Measurements from ENCODE around the gene DEFB126.
"Not testable (repeated sequence)": the region's sequence is repeated elsewhere in the genome, so short reads cannot be mapped to it uniquely, and the experiment has no call there.

Gene DEFB126

GRCh38 chr20:142290-142689 is at the start of gene DEFB126:
DEFB126 (plus strand) TSS chr20:142590; CDS start chr20:142629, 39 bp downstream.
- peaks cover 13% of the 10 kb centered on the region for H3K4me1 ChIP-seq (ENCODE audit: control insufficient read depth, low read depth, low read length)
- no peak within 1 kb of the TSS for H3K9ac ChIP-seq (ENCODE audit: low read length)
- H3K4me3 ChIP-seq (ENCODE audit: low read length) = no peak within 1 kb of the TSS
- H3K36me3 ChIP-seq (ENCODE audit: control insufficient read depth, low read depth, low read length) = no peaks in the 10 kb centered on the region
- no peak within 1 kb of the TSS for H3K27ac ChIP-seq (ENCODE audit: low read length)
- peaks cover 4% of the 10 kb centered on the region for H3K9me3 ChIP-seq (ENCODE audit: control insufficient read depth, low read depth, low read length)
- H3K27me3 ChIP-seq (ENCODE audit: control insufficient read depth, insufficient read depth, low read length) = no peaks in the 10 kb centered on the region

- Histone ChIP-seq H3K27ac (ENCODE audit: low read length) (no peak overlapping the region), H3K4me1 (ENCODE audit: control insufficient read depth, low read depth, low read length) (no peaks in the 10 kb centered on the region), H3K27me3 (ENCODE audit: control insufficient read depth, insufficient read depth, low read length) (no peaks in the 10 kb centered on the region), H3K36me3 (ENCODE audit: control insufficient read depth, low read depth, low read length) (no peaks in the 10 kb centered on the region), H3K9me3 (ENCODE audit: control insufficient read depth, low read depth, low read length) (peaks cover 18% of the 10 kb centered on the region), H3K4me3 (ENCODE audit: low read length) (no peak overlapping the region), H3K9ac (ENCODE audit: low read length) (no peak overlapping the region)
Measured at GRCh38 chr20:93641-94040, 48.7 kb upstream of the DEFB126 start.

- Histone ChIP-seq H3K36me3 (ENCODE audit: control insufficient read depth, low read depth, low read length) (no peaks in the 10 kb centered on the region), H3K27me3 (ENCODE audit: control insufficient read depth, insufficient read depth, low read length) (no peaks in the 10 kb centered on the region), H3K9ac (ENCODE audit: low read length) (no peak overlapping the region), H3K4me3 (ENCODE audit: low read length) (no peak overlapping the region), H3K4me1 (ENCODE audit: control insufficient read depth, low read depth, low read length) (no peaks in the 10 kb centered on the region), H3K9me3 (ENCODE audit: control insufficient read depth, low read depth, low read length) (peaks cover 13% of the 10 kb centered on the region), H3K27ac (ENCODE audit: low read length) (no peak overlapping the region)
Measured at GRCh38 chr20:95215-95614, 47.2 kb upstream of the DEFB126 start.

- H3K4me3 ChIP-seq (ENCODE audit: low read length); H3K4me1 ChIP-seq (ENCODE audit: control insufficient read depth, low read depth, low read length); H3K36me3 ChIP-seq (ENCODE audit: control insufficient read depth, low read depth, low read length); H3K27me3 ChIP-seq (ENCODE audit: control insufficient read depth, insufficient read depth, low read length); H3K27ac ChIP-seq (ENCODE audit: low read length); H3K9ac ChIP-seq (ENCODE audit: low read length): not testable (repeated sequence)
- H3K9me3 ChIP-seq (ENCODE audit: control insufficient read depth, low read depth, low read length) = peaks cover 13% of the 10 kb centered on the region
Measured at GRCh38 chr20:97691-98090, 44.7 kb upstream of the DEFB126 start.

GRCh38 chr20:101975-102374 is 40.4 kb upstream of the DEFB126 start:
- no peaks in the 10 kb centered on the region for H3K27me3 ChIP-seq (ENCODE audit: control insufficient read depth, insufficient read depth, low read length)
- H3K9me3 ChIP-seq (ENCODE audit: control insufficient read depth, low read depth, low read length) = no peaks in the 10 kb centered on the region
- H3K27ac ChIP-seq (ENCODE audit: low read length) = no peak overlapping the region
- H3K9ac ChIP-seq (ENCODE audit: low read length) = no peak overlapping the region
- H3K4me1 ChIP-seq (ENCODE audit: control insufficient read depth, low read depth, low read length) = no peaks in the 10 kb centered on the region
- no peaks in the 10 kb centered on the region for H3K36me3 ChIP-seq (ENCODE audit: control insufficient read depth, low read depth, low read length)
- H3K4me3 ChIP-seq (ENCODE audit: low read length) = no peak overlapping the region

GRCh38 chr20:103456-103855 is 38.9 kb upstream of the DEFB126 start:
- Histone ChIP-seq H3K36me3 (ENCODE audit: control insufficient read depth, low read depth, low read length) (no peaks in the 10 kb centered on the region), H3K9ac (ENCODE audit: low read length) (no peak overlapping the region), H3K27ac (ENCODE audit: low read length) (no peak overlapping the region), H3K4me3 (ENCODE audit: low read length) (no peak overlapping the region), H3K9me3 (ENCODE audit: control insufficient read depth, low read depth, low read length) (no peaks in the 10 kb centered on the region), H3K27me3 (ENCODE audit: control insufficient read depth, insufficient read depth, low read length) (no peaks in the 10 kb centered on the region), H3K4me1 (ENCODE audit: control insufficient read depth, low read depth, low read length) (no peaks in the 10 kb centered on the region)

GRCh38 chr20:112396-112795 is 30.0 kb upstream of the DEFB126 start:
- Histone ChIP-seq H3K9me3 (ENCODE audit: control insufficient read depth, low read depth, low read length) (no peaks in the 10 kb centered on the region), H3K27ac (ENCODE audit: low read length) (no peak overlapping the region), H3K4me1 (ENCODE audit: control insufficient read depth, low read depth, low read length) (no peaks in the 10 kb centered on the region), H3K27me3 (ENCODE audit: control insufficient read depth, insufficient read depth, low read length) (no peaks in the 10 kb centered on the region), H3K4me3 (ENCODE audit: low read length) (no peak overlapping the region), H3K36me3 (ENCODE audit: control insufficient read depth, low read depth, low read length) (no peaks in the 10 kb centered on the region), H3K9ac (ENCODE audit: low read length) (no peak overlapping the region)

- Histone ChIP-seq H3K36me3 (ENCODE audit: control insufficient read depth, low read depth, low read length) (no peaks in the 10 kb centered on the region), H3K27ac (ENCODE audit: low read length) (no peak overlapping the region), H3K9me3 (ENCODE audit: control insufficient read depth, low read depth, low read length) (no peaks in the 10 kb centered on the region), H3K4me1 (ENCODE audit: control insufficient read depth, low read depth, low read length) (no peaks in the 10 kb centered on the region), H3K9ac (ENCODE audit: low read length) (no peak overlapping the region), H3K4me3 (ENCODE audit: low read length) (no peak overlapping the region), H3K27me3 (ENCODE audit: control insufficient read depth, insufficient read depth, low read length) (peaks cover 11% of the 10 kb centered on the region)
Measured at GRCh38 chr20:117518-117917, 24.9 kb upstream of the DEFB126 start.

GRCh38 chr20:129786-130323 is 12.5 kb upstream of the DEFB126 start:
- not testable (repeated sequence) for H3K9me3 ChIP-seq (ENCODE audit: control insufficient read depth, low read depth, low read length); H3K4me1 ChIP-seq (ENCODE audit: control insufficient read depth, low read depth, low read length); H3K36me3 ChIP-seq (ENCODE audit: control insufficient read depth, low read depth, low read length); H3K27me3 ChIP-seq (ENCODE audit: control insufficient read depth, insufficient read depth, low read length); H3K9ac ChIP-seq (ENCODE audit: low read length); H3K27ac ChIP-seq (ENCODE audit: low read length)
- peak overlapping the region; percentile 17 for H3K4me3 ChIP-seq (ENCODE audit: low read length)

- H3K4me1 ChIP-seq (ENCODE audit: control insufficient read depth, low read depth, low read length) = no peaks in the 10 kb centered on the region
- H3K9ac ChIP-seq (ENCODE audit: low read length) = no peak overlapping the region
- H3K27ac ChIP-seq (ENCODE audit: low read length) = no peak overlapping the region
- H3K9me3 ChIP-seq (ENCODE audit: control insufficient read depth, low read depth, low read length) = peaks cover 4% of the 10 kb centered on the region
- no peak overlapping the region for H3K4me3 ChIP-seq (ENCODE audit: low read length)
- no peaks in the 10 kb centered on the region for H3K36me3 ChIP-seq (ENCODE audit: control insufficient read depth, low read depth, low read length)
- no peaks in the 10 kb centered on the region for H3K27me3 ChIP-seq (ENCODE audit: control insufficient read depth, insufficient read depth, low read length)
Measured at GRCh38 chr20:137668-138490, 4.5 kb upstream of the DEFB126 start.

- no peaks in the 10 kb centered on the region for H3K9me3 ChIP-seq (ENCODE audit: control insufficient read depth, low read depth, low read length)
- H3K36me3 ChIP-seq (ENCODE audit: control insufficient read depth, low read depth, low read length) = no peaks in the 10 kb centered on the region
- no peak overlapping the region for H3K27ac ChIP-seq (ENCODE audit: low read length)
- H3K27me3 ChIP-seq (ENCODE audit: control insufficient read depth, insufficient read depth, low read length) = no peaks in the 10 kb centered on the region
- peaks cover 13% of the 10 kb centered on the region for H3K4me1 ChIP-seq (ENCODE audit: control insufficient read depth, low read depth, low read length)
- H3K9ac ChIP-seq (ENCODE audit: low read length) = no peak overlapping the region
- H3K4me3 ChIP-seq (ENCODE audit: low read length) = no peak overlapping the region
Measured at GRCh38 chr20:145877-146276, 3.5 kb downstream of the DEFB126 start.

- no peaks in the 10 kb centered on the region for H3K36me3 ChIP-seq (ENCODE audit: control insufficient read depth, low read depth, low read length)
- no peak overlapping the region for H3K9ac ChIP-seq (ENCODE audit: low read length)
- H3K4me3 ChIP-seq (ENCODE audit: low read length) = no peak overlapping the region
- H3K27ac ChIP-seq (ENCODE audit: low read length) = no peak overlapping the region
- no peaks in the 10 kb centered on the region for H3K9me3 ChIP-seq (ENCODE audit: control insufficient read depth, low read depth, low read length)
- no peaks in the 10 kb centered on the region for H3K27me3 ChIP-seq (ENCODE audit: control insufficient read depth, insufficient read depth, low read length)
- H3K4me1 ChIP-seq (ENCODE audit: control insufficient read depth, low read depth, low read length) = no peaks in the 10 kb centered on the region
Measured at GRCh38 chr20:152131-152530, 9.7 kb downstream of the DEFB126 start.
